ENCODE results near the gene HES6.

The HES6 gene

DNA sequence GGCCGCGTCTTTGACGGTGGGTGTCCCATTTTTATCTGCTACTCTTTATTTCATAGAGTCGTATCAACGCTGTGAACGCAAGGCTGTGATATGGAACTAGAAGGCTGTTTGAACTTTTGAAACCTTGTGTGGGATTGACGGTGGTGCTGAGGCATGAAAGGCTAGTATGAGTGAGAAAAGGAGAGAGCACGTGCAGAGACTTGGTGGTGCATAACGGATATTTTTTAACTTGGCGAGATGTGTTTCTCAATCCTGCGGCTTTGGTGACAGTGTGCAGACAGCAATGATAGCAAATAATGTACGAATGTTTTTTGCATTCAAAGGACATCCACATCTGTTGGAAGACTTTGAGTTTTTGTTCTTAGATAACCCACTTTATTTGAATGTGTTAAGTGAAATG lies 6.2 kb downstream of the HES6 start:
- no peak for DNase-seq (ENCODE audit: low spot score)

DNA sequence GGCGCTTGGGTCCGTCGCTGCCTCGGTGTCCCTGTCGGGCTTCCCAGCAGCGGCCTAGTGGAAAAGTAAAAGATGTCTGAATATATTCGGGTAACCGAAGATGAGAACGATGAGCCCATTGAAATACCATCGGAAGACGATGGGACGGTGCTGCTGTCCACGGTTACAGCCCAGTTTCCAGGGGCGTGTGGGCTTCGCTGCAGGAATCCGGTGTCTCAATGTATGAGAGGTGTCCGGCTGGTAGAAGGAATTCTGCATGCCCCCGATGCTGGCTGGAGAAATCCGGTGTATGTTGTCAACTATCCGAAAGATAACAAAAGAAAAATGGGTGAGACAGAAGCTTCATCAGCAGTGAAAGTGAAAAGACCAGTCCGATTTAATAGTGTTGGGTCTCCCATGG lies 8.0 kb downstream of the HES6 start:
- DNase-seq (ENCODE audit: low spot score): no peak

GRCh38 chr2:238231251-238231793 lies 8.5 kb downstream of the HES6 start:
- DNase-seq (ENCODE audit: low spot score): peak; percentile 84

- no peak for DNase-seq (ENCODE audit: low spot score)
These were observed 9.1 kb downstream of the HES6 start for GRCh38 chr2:238230699-238231098.

- DNase-seq (ENCODE audit: low spot score): no peak
These were observed 11.1 kb downstream of the HES6 start for GRCh38 chr2:238228700-238229099.

GRCh38 chr2:238227587-238228032 lies 12.2 kb downstream of the HES6 start:
- DNase-seq (ENCODE audit: low spot score): no peak

DNA sequence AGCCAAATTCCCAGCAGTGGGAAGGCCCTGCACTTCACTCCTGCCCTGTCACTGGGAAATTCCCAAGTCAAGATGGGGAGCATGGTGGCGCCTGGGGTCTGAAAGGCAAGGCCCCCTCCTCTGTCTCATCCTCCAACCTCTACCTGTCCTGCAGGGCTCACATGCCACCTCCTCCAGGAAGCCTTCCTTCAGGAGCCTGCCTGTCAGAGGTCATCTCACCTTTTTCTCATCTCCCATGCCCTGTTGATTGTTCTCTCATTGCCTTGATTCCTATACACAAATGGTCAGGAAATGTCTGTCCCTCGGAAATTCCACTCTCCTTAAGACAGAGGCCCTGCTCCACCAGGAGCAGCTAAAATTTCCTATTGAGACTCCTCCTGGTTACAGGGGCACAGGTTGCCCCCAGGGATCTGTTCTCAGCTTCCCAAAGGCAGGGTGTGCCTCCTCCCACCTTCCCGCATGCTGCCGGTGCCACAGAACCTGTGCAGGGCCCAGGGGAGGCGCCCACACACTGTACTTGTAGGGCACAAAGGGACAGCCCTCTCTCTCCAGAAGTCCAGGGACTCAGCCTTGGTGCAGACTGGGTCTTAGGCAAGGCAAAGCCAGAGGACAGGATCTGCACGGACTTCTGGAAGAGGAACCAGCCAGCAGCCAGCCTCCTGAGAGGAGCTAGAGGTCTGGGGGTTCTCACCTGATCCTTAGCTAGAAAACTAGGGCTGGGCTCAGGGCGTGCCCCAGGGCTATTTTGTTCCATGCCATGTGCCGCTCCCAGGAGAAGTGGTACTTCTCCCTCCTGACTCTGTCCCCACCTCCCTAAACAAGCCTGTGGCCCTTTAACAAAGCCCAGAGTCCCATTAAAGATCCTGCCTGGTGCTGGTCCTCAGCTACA lies 12.9 kb downstream of the HES6 start:
- no peak for DNase-seq (ENCODE audit: low spot score)

DNA sequence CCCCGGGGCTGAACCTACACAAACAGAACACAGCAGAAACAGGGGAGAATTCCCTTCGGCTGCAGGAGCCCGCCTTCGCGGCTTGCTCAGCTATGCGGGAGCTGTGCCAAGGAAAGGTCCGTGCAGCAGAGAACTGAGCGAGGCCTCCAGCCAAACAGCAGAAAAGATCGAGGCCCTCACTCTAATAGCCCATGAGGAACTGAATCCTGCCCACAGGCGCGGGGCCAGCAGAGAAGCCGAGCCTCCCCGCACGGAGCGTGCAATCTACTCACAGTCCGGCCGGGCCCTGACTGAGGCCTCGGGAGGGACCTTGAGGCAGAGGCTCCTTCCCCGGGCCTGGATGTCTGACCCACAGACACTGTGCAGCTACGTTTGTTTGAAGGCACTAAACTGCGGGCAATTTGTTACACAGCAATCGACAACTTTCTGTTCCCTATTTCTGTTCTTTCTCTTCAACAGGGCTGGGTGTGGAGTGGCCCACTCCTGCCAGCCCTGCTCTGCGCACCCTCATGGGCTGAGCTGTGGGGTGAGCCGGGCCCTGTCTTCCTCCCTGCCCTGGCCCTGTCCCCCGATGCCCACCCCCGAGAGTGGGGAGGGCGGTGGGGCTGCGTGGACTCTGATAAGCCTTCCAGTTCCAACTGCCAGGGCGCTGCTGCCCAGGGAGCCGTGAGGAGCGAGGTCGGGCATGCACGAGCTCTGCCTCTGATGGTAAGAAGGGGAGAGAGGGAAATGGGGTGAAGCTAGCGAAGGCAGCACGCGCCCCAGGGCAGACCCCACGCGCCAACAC lies 13.7 kb downstream of the HES6 start:
- no peak for DNase-seq (ENCODE audit: low spot score)

DNA sequence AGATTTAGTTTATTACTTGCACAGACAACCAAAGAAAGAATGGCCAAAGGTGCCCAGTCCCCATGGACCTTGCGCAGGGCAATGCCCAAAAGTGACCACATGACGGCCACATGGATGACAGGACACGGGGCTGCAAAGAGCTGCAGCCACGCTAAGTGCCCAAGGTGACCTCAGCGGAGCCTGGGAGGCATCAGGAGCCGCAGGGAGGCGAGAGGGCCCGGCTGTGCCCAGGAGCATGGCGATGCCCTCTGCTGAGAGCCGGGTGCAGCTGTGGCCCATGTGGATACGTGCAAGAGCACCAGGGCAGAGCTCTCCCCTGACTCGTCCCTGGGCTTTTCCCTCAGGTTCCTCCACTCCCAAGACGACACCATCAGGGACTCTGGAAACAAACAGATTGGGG lies 14.7 kb downstream of the HES6 start:
- DNase-seq (ENCODE audit: low spot score): no peak

DNA sequence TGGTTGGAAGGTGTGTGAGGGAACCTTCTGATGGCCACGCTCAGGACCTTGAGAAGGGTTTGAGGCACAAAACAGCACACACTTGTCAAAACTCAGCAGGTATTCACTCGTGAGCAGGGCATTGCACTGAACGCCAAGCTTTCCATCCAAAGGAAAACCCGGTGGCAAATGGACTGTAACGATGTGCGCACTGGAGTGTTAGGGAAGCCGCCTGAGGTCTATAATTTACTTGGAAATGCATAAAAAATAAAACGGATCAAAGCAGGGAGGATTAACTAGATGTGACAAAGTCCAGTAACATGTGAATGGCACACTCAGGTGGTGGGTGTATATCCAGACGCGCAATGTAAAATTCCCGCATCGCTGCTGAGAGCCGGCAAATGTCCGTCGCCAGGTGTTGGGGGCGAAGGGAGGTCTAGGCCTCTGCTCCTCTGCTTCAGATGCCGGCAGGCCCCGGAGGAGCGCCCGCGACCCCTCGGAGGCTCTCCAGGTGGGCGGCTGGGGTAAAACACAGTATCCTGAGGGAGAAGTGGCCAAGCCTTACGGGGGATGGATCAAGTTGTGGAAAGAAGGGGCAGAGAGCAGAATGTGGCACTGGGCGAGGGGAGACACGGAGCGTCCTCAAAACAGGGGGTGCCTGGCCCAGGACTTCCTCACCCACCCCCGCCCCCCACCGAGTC lies 15.3 kb downstream of the HES6 start:
- DNase-seq (ENCODE audit: low spot score): no peak

DNA sequence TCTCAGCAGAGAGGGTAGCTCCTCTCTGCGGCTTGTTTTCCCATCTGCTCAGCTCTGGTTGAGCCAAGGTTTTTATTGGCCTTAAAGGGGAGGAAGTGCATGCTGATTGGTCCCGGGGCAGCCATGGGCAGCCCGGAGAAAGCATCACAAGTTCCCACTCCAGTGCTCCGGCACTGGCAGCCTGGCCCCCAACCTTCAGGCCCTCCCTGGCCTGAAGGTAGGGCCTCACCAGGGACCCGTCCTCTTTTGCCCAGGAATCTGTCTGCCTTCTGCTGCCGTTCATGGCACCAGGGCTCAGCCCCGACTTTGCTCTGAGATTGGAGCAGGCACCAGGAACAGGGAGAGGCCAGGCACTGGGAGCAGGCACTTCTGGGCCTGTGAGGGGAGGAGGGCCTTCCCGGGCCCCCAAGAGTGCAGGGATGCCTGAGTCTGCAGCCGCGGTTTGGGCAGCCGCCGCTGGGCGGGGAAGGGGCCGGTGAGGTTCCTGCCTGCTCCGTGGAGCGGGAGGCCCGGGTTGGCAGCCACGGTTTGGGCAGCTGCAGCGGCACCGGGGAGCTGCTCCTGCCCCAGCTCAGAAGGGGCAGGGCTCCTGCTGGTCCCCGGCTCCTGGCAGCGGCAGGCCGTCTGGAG lies 18.8 kb downstream of the HES6 start:
- no peak for DNase-seq (ENCODE audit: low spot score)

DNA sequence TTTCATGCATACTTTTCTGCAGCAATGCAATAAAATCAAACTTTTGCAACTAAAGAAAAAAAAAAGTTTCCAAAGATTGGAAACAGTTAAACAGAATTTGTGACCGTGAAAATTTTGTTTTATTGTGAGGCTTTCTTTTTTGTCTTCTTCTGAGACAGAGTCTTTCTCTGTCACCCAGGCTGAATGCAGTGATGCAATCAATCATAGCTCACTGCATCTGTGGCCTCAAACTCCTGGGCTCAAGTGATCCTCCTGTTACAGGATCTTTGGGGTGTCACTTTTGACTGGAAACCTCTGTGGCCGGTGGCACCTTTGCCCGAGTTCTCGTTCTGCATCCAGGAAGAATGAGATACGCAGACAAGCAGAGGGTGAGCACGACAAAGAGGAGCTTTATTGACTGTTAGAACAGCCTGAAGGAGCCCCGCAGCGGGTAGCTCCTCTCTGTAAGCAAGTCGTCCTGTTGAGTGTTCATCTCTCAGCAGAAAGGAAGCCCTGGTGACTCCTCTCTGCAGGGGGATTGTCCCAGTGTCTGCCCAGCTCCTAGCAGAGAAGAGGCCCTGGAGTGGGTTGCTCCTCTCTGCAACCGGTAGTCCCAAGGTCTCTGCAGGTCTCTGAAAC lies 19.5 kb downstream of the HES6 start:
- DNase-seq (ENCODE audit: low spot score): no peak

DNA sequence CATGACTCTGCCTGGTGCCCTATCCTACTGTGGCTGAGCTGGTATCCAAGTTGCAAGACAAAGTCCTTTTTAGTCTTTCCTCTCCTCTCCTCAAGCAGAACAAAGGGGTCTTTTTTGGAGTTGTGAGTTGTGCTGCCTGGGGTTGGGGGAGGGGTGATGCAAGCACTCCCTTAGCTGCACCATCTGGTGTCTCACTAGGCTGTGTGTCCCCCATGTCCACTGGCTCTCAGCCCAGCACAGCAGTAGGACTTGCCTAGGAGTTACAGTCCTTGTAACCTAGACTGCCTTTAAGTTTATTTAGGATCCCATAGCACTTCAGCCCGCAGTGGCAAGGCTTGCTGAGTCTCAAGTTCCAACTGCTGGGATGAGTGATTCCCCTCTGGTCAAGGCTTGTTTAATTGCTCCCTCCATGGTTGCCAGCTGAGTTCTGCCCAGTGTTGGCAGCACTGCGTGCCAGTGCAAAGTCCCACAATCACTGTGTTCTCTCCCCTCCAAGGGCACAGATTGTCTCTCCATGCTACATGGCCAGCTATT lies 23.1 kb downstream of the HES6 start:
- DNase-seq (ENCODE audit: low spot score): no peak

GRCh38 chr2:238207006-238207405 lies 32.8 kb downstream of the HES6 start:
- no peak for DNase-seq (ENCODE audit: low spot score)

DNA sequence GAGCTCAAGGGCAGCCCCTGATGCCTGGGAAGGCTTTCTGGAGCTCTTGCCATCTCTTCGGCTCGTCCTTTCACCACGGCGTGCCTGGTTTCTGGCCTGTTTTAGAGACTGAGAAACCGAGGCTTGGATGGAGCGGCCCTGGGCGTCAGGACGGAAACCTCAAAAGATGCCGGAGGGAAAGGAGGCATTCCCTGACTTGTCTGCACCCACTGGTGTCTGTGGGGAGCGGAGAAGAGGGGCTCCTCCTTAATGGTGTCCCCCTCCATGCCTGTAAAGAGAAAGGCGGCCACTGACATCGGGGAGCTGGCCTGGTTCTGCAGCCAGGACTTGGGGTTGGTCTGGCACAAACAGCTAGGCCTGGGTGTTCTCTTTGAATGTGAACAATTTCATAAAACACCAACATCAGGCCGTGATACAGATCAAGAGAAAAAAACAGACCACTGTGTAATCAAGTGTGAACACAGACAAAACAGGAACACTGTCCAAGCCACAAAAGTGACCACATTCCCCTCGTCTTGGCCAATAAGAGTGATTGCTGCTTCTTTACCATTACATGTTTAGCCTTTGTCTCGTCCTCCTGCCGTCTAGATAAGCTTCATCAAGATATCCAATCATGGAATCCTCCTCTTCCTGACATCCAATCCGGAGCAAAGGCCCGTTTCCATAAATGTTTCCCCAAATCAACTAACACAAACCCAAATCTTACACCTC lies 35.7 kb downstream of the HES6 start:
- no peak for DNase-seq (ENCODE audit: low spot score)

DNA sequence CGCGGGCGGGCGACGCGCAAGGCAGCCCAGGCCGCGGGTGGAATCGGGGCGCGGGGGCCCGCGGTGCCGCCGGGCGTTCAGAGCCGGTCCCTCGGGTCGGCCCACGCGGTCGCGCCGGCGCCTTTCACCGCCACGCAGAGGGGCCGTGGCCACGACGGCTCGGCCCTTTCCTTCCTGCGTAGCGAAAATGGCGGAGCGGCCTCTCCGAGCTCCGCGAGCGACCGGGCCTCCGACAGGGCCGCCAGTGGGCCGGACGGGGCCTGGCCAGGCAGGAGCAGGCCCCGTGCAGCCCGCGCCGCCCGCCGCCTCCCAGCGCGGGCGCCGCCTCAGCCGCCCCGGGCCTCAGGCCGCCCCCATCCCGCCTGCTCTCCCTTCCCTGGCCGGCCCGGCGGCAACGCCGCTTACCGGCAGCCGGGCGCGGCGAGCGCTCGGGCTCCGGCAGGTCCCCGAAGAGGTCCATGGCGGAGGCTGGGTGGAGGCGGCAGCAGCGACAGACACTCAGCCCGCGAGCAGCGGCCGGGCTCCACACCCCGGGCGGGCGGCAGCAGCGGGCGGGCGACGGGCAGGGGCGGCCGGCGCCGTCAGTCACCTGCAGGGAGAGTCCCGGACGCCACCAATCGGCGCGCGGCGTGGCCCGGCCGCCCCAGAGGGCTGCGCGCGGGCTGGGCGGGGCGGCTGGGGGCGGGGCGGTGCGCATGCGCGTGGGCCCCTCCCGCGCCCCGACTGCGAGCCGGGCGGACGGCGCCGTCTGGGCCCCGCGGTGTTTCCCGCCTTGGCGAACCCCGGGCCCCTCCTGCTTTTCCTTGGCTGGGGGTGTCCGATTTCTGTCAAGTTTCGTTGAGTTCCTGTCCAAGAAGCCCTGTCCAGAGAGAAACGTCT lies 36.5 kb downstream of the HES6 start, which contains the start of gene ILKAP:
Gene ILKAP, minus strand, starts transcription at position 602 of the 879 bp plus-strand sequence. Its CDS starts 142 bp downstream, at position 460.
- peak; percentile 92 for DNase-seq (ENCODE audit: low spot score)

GRCh38 chr2:238202326-238203093 lies 37.3 kb downstream of the HES6 start:
- DNase-seq (ENCODE audit: low spot score): no peak

DNA sequence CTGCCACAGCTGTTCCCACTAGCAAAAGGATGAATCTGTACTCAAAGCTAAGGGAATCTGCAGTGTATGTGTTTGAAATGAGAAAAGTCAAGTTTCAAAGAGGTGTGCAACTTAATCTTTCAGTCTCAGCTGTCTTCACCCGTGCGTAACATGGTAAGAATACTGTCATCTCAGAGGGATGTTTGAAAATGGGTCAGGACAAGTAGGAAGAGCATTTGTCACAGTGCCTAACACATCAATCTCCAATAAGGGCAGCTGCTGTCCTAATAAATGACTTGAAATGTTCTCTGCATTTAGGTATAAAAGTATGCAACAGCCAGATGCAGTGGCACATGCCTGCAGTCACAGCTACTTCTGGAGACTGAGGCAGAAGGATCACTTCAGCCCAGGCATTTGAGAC lies 49.4 kb downstream of the HES6 start:
- no peak for DNase-seq (ENCODE audit: low spot score)

Data from hematopoietic multipotent progenitor cell treated with erythropoietin and hydrocortisone succinate and interleukin-3 and kit ligand, for 15 days (in vitro differentiated cells).